OCI-M2 (cell line): ENCODE data around the gene GPER1.
"Not testable (repeated sequence)": the region's sequence is repeated elsewhere in the genome, so short reads cannot be mapped to it uniquely, and the experiment has no call there.

Experiments used
- DNase-seq: peaks from one replicate; lab custom pipeline; 2025; ENCODE audit not compliant: unreplicated experiment; lab: John Stamatoyannopoulos, UW

Gene GPER1

GRCh38 chr7:1140476-1141104 is 52.7 kb downstream of the GPER1 start:
- no peak for DNase-seq

GRCh38 chr7:1141651-1142050 is 53.7 kb downstream of the GPER1 start:
- no peak for DNase-seq

DNA sequence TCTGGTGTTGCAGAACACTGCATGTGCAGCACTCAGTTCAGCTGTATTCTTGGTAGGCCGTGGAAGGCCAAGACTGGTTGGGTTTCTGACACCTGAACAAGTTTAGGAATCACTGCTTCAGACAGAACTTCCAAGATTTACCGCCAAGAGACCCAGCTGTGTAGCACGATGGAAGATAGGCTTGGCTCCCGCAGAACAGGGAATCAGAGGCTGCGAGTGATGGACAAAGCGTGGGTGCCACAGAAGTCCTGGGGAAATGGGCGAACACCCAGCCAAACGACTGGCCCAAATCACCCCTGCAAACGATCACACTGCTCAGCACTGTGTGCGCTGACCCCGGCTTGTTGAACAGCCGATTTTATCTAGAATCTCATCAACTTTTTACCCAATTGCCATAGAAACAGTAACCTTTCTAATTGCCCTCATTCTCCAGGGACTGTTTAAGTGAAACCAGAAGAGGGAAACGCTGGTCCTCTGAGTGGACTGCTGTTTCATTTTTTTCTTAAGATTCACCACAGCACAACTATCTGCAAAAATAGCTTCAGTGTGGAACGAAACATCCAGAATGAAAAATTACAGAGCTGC is 54.2 kb downstream of the GPER1 start:
- no peak for DNase-seq

DNA sequence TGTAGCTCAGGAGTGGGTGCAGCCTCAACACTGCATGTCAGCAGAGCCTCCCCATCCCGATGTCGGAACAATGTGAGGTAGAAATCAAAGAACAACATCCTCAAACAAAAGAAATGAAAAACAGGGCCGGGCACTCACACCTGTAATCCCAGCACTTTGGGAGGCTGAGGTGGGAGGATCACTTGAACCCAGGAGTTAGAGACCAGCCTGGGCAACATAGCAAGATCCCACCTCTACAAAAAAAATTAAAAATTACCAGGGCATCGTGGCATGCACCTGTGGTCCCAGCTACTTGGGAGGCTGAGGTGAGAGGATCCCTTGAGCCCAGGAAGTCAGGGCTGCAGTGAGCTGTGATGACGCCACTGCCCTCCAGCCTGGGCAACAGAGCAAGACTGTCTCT is 55.1 kb downstream of the GPER1 start:
- not testable (repeated sequence) for DNase-seq
